ENCODE results near the gene RNF215. TPM values are rescaled to one million over a fixed set of nuclear protein-coding genes. Genes with fewer than 3 reads are reported as not detected.

Gene RNF215
- total and polyA plus RNA-seq, 2 of the 13 experiments (the other 11 are each of a cell fraction or from before 2014, with no cell fraction given), result 5.3 to 6.1 TPM

GRCh38 chr22:30421695-30422480 is 34.7 kb upstream of the RNF215 start (continued):
- TF ChIP-seq UBTF (CRISPR knock-in tag; IDR thresholded peaks at IDR 0.05) (peak; percentile 46; the same call in 1 of the 2 replicates), ZNF672 (CRISPR knock-in tag; IDR thresholded peaks at IDR 0.05) (no peak), DDIT3 (CRISPR knock-in tag; IDR thresholded peaks at IDR 0.05) (no peak), MAFF (IDR thresholded peaks at IDR 0.05; ENCODE audit: low read depth, low read length) (no peak), PAXIP1 (CRISPR knock-in tag; conservative IDR thresholded peaks at IDR 0.05) (peak; percentile 58), FOSL2 (CRISPR knock-in tag; IDR thresholded peaks at IDR 0.05) (0 out of 2 replicates have a peak, but pooled peaks have one; percentile 7), NFE2L2 (IDR thresholded peaks at IDR 0.05; ENCODE audit: low read length) (no peak), AFF4 (CRISPR knock-in tag; IDR thresholded peaks at IDR 0.05) (no peak), CENPX (CRISPR knock-in tag; IDR thresholded peaks at IDR 0.05) (no peak), SOX6 (IDR thresholded peaks at IDR 0.05) (no peak), SOX6 (CRISPR knock-in tag; IDR thresholded peaks at IDR 0.05) (peak; percentile 32; the same call in 1 of the 2 replicates), GLMP (CRISPR knock-in tag; IDR thresholded peaks at IDR 0.05; ENCODE audit: borderline replicate concordance) (no peak), ZNF772 (CRISPR knock-in tag; IDR thresholded peaks at IDR 0.05) (no peak), ZNF740 (CRISPR knock-in tag; IDR thresholded peaks at IDR 0.05) (no peak), PTBP1 (IDR thresholded peaks at IDR 0.05; ENCODE audit: low read depth, low read length, poor library complexity, severe bottlenecking) (no peak), ZNF784 (CRISPR knock-in tag; IDR thresholded peaks at IDR 0.05; ENCODE audit: borderline replicate concordance) (no peak)
